ENCODE data around the gene TTLL10. TPM values are rescaled to one million over a fixed set of nuclear protein-coding genes. Genes with fewer than 3 reads are reported as not detected.

Gene TTLL10
- total RNA-seq, 3 donors from 2014 or later, result 0.32 to 4.4 (median 1.8) TPM

GRCh38 chr1:1164701-1165451 is 8.8 kb upstream of the TTLL10 start:
- intact Hi-C loops (cut with DNase I, micrococcal nuclease), result no loop called here
- H3K4me3 ChIP-seq, result peak overlapping the region; percentile 43
- TF ChIP-seq, protein P1, sequence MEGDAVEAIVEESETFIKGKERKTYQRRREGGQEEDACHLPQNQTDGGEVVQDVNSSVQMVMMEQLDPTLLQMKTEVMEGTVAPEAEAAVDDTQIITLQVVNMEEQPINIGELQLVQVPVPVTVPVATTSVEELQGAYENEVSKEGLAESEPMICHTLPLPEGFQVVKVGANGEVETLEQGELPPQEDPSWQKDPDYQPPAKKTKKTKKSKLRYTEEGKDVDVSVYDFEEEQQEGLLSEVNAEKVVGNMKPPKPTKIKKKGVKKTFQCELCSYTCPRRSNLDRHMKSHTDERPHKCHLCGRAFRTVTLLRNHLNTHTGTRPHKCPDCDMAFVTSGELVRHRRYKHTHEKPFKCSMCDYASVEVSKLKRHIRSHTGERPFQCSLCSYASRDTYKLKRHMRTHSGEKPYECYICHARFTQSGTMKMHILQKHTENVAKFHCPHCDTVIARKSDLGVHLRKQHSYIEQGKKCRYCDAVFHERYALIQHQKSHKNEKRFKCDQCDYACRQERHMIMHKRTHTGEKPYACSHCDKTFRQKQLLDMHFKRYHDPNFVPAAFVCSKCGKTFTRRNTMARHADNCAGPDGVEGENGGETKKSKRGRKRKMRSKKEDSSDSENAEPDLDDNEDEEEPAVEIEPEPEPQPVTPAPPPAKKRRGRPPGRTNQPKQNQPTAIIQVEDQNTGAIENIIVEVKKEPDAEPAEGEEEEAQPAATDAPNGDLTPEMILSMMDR (IDR thresholded peaks at IDR 0.05), result no peak
- DNase-seq, result peak in 2 of 3 donors; percentile 65 to 75
- ATAC-seq, result no peak
- H3K9me3 ChIP-seq, result no peaks in the 10 kb centered on the region
- no peaks in the 10 kb centered on the region for H3K36me3 ChIP-seq (ENCODE audit: low read depth)
- H3K4me1 ChIP-seq (ENCODE audit: low read depth), result peaks cover 25% of the 10 kb centered on the region

DNA sequence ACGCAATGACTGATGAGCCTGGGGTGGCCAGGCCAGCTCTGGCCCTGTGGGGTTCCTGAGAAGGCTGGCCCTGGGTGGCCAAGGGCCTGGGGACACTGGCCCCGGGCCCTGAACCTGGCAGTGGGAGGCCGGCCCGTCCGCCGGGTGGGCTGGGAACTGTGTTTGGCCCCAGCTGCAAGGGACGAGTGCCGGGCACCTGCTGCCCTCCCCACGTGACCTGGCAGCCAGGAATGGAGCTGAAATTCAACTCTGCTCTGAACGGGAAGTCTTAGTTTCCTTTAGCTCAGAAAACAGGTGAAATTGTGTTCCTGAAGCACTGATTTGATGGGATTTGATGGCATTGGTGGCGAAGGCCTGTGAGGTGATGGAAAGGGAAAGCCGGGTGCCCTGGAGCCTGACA is 8.2 kb upstream of the TTLL10 start:
- TF ChIP-seq, protein P1 (IDR thresholded peaks at IDR 0.05), result no peak
- intact Hi-C loops (cut with DNase I, micrococcal nuclease), result no loop called here
- ATAC-seq (no peak), DNase-seq (peak in 2 of 3 donors; percentile 40 to 48)
- Histone ChIP-seq H3K36me3 (ENCODE audit: low read depth) (no peaks in the 10 kb centered on the region), H3K9me3 (no peaks in the 10 kb centered on the region), H3K4me1 (ENCODE audit: low read depth) (peaks cover 21% of the 10 kb centered on the region), H3K4me3 (peak overlapping the region; percentile 43)

- Histone ChIP-seq H3K9me3 (no peaks in the 10 kb centered on the region), H3K36me3 (ENCODE audit: low read depth) (no peaks in the 10 kb centered on the region), H3K4me1 (ENCODE audit: low read depth) (peaks cover 16% of the 10 kb centered on the region), H3K4me3 (no peak overlapping the region)
- DNase-seq, result peak in 2 of 3 donors; percentile 62 to 68
- no peak for ATAC-seq
- TF ChIP-seq, protein P1 (IDR thresholded peaks at IDR 0.05), result no peak
- intact Hi-C loops (cut with DNase I, micrococcal nuclease), result no loop called here
Observed at GRCh38 chr1:1165900-1166421, 7.7 kb upstream of the TTLL10 start.

DNA sequence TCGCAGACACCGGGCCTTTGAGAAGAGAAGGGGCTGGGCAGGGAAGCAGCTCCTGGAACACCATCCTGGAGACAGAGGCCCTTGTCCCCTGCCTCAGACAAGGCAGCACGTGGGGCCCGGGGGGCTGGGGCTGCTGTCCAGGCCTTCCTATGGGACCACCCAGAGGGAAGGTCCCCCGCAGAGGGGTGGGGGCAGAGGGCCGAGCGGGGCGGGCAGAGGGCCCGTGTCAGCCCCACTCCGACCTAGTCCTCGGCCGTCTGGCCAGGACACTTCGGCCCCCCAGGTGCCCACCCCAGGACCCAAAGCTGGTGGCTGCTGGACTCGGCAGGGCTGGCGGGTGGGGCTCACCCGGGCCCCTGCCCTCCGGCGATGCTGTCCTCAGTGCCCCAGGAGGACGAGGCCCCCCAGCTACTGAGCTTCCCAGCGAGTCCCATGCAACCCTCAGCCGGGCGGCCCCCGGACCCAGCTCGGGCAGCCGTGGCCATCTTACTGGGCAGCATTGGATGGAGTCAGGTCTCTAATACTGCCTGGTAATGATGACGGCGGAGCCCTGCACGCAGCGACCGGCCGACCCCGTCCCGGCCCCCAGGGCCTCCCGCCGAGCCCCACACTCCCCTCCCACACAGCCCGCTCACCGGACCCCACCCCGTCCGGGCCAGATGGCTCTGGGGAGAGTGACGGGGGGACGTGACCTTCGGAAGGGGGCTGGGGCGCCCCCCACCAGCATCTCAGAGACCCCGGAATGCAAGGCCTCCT is 6.9 kb upstream of the TTLL10 start:
- intact Hi-C loops (cut with DNase I, micrococcal nuclease), result no loop called here
- H3K4me3 ChIP-seq, result no peak overlapping the region
- DNase-seq (peak in 2 of 3 donors; percentile 48 to 54), ATAC-seq (no peak)
- no peaks in the 10 kb centered on the region for H3K9me3 ChIP-seq
- TF ChIP-seq, protein P1 (IDR thresholded peaks at IDR 0.05), result no peak
- H3K36me3 ChIP-seq (ENCODE audit: low read depth), result no peaks in the 10 kb centered on the region
- peaks cover 7% of the 10 kb centered on the region for H3K4me1 ChIP-seq (ENCODE audit: low read depth)

GRCh38 chr1:1167398-1167821 is 6.3 kb upstream of the TTLL10 start:
- intact Hi-C loops (cut with DNase I, micrococcal nuclease), result no loop called here
- Histone ChIP-seq H3K9me3 (no peaks in the 10 kb centered on the region), H3K36me3 (ENCODE audit: low read depth) (no peaks in the 10 kb centered on the region), H3K4me3 (no peak overlapping the region), H3K4me1 (ENCODE audit: low read depth) (peaks cover 6% of the 10 kb centered on the region)
- TF ChIP-seq, protein P1 (IDR thresholded peaks at IDR 0.05), result no peak
- peak; percentile 46 for ATAC-seq
- DNase-seq, result peak; percentile 85 to 91 (median 88)

Measured in mucosa of descending colon (tissue), 3 donors.